Epithelial cell of proximal tubule (primary cell): ENCODE results near the gene TRAF1. TPM values are rescaled to one million over a fixed set of nuclear protein-coding genes. Genes with fewer than 3 reads are reported as not detected.

Source experiments
- DNase-seq: peaks from one replicate; pipeline ENCODE4 v3.0.0-alpha.2; 2011; ENCODE audit warnings: low read depth
- H3K4me3 ChIP-seq: 2 replicates; pipeline ENCODE4 v1.5.1; 2011; ENCODE audit warnings: low read depth, mild to moderate bottlenecking, low read length
- total RNA-seq: library from RNA; depleted of rRNA; stranded (reverse); fragments of >200 nt; gene quantifications from 2 replicates; pipeline ENCODE4 v1.2.3, GENCODE V29; 2015
- TF ChIP-seq, protein P1 (sequence below): conservative IDR thresholded peaks from 2 replicates; pipeline ENCODE4 v1.5.1; 2012; ENCODE audit warnings: low read depth, mild to moderate bottlenecking, low read length

TRAF1 gene
- total RNA-seq, 1 donor from 2014 or later: 5.9 TPM

DNA sequence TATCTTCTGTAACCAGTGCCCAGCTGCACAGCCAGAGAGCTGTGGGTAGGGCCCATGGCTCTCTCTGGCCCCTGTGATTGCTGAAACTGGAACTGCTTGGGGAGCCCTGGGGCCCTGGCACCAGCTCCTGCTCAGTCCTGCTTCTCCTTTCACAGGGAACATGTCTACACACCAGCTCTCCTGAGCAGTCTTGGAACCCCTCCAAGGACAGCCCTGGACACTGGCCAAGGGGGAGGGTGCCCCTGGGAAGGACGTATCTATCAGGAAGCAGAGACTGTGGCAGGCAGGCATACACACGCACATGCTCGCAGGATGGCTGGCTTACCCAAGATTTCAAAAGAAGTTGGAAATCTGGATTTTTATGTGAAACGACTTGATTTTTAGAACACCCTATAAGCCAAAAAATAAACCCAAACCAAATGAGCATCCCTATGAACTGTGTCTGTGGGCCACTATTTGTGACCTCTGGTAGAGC is 8.8 kb upstream of the TRAF1 start:
- TF ChIP-seq, protein P1, sequence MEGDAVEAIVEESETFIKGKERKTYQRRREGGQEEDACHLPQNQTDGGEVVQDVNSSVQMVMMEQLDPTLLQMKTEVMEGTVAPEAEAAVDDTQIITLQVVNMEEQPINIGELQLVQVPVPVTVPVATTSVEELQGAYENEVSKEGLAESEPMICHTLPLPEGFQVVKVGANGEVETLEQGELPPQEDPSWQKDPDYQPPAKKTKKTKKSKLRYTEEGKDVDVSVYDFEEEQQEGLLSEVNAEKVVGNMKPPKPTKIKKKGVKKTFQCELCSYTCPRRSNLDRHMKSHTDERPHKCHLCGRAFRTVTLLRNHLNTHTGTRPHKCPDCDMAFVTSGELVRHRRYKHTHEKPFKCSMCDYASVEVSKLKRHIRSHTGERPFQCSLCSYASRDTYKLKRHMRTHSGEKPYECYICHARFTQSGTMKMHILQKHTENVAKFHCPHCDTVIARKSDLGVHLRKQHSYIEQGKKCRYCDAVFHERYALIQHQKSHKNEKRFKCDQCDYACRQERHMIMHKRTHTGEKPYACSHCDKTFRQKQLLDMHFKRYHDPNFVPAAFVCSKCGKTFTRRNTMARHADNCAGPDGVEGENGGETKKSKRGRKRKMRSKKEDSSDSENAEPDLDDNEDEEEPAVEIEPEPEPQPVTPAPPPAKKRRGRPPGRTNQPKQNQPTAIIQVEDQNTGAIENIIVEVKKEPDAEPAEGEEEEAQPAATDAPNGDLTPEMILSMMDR: no peak
- H3K4me3 ChIP-seq: no peak overlapping the region

GRCh38 chr9:120934281-120934680 is 7.7 kb upstream of the TRAF1 start:
- no peak overlapping the region for H3K4me3 ChIP-seq
- TF ChIP-seq, protein P1: no peak
- DNase-seq: no peak

More for the DNA sequence above, 8.8 kb upstream of the TRAF1 start:
- DNase-seq: peak; percentile 68

DNA sequence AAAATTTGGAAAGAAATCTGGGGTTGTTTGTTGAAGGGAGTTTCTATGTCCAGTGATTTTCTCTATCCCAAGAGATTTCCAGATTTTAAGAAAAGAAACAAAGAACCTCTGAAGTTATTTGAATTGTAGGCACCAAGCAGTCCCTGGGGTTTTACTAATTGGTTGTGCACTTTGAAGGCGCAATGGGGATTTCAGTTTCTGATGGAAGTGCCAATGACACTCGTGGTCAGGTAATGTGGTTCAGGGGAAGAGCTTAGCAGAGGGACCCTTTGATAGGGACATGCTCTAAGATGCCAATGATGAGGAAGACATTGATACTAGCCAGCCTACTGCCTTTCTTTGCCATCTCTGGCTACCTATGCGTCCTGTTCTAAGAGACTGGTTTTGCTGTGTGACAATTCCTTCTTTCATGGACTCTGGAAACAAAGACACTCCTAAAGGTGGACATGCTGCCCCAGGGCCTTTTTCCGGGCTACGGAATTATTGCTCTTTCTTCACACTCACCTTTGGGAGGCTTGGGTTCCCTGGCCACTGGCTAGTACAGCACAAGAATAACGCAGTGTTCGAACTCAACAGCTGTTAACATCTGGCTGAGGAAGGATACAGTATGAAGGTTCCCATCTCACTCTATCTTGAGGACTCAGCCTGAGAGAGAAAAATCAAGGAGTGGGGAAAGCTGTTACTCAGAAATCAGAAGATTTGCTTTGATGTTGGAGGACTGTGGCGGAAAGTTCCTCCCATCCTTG is 6.9 kb upstream of the TRAF1 start:
- TF ChIP-seq, protein P1: no peak
- H3K4me3 ChIP-seq: no peak overlapping the region
- DNase-seq: no peak

GRCh38 chr9:120932086-120932823 is 5.7 kb upstream of the TRAF1 start:
- no peak overlapping the region for H3K4me3 ChIP-seq
- TF ChIP-seq, protein P1: no peak
- DNase-seq: no peak

DNA sequence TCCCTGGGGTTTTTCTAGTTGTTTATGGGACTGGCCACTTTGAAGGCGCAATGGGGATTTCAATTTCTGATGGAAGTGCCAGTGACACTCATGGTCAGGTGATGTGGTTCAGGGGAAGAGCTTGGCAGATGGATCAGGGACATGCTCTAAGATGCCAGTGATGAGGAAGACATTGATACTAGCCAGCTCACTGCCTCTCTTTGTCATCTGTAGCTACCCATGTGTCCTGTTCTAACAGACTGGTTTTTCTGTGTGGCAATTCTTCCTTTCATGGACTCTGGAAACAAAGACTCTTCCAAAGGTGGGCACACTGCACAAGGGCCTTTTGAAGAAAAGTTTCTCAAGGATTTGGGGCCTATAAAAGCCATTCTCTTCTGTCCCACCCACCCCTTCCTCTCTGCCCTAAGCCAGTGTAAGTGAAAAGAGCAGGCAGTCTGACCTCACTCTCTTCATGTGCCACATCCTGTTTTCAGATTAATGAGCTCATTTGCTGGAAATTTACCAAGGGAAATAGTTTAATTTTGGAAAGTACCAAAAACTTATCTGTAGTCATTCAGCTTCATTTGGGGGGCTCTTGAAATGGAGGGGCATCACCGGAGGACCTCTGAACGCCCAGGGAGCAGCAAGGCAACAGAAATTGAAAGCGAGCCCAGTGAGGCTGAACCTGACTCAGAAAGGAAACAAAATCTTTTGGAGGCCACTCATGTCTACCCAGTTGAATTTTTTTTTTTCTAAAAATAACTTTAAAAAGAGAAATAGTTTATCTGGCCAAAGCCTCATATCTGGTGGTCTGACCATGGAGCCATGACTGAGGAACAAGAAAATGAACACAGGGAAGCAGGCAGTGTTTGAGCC is 4.9 kb upstream of the TRAF1 start:
- TF ChIP-seq, protein P1: no peak
- no peak overlapping the region for H3K4me3 ChIP-seq
- no peak for DNase-seq

DNA sequence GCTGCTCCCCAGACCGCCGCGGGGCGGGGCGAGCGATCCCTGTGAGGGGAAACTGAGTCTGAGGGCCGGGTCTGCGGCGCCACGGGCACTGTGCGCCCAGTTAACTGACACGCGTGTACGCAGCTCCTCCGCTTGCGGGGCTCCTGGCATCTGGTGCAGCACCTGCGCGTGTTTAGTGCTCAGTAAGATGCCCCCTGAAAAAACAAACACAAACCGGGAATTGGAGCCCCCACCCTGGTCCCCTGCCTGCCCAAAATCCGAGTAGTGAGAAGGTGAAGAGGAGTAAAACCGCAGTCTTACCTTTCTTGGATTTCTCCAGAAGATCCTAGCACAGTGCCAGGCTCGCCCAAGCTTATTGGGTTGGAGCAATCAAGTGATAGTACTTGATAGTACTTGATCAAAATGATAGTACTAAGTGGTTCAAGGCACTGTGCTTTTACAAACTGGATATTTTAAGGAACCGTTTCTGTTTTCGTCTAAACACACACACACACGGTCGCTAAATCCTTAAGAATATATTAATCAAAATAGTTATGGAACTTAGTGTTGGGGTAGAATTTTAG is 2.7 kb upstream of the TRAF1 start:
- TF ChIP-seq, protein P1: no peak
- peak overlapping the region; percentile 78 for H3K4me3 ChIP-seq
- no peak for DNase-seq
